H1 (cell line): ENCODE data around the gene LNPEP. TPM values are rescaled to one million over a fixed set of nuclear protein-coding genes. Genes with fewer than 3 reads are reported as not detected.

Experiments
- CTCF ChIA-PET: fragments of 300-600 bp; sonication (Branson Sonifier 250); formaldehyde crosslinking; loops from one replicate; lab custom pipeline; 2021; ENCODE audit not compliant: partially characterized antibody; lab: Charles Lee
- POLR2A ChIA-PET: fragments of 300-600 bp; sonication (Branson Sonifier 250); formaldehyde crosslinking; loops from one replicate; lab custom pipeline; 2021; ENCODE audit warnings: inconsistent platforms; ENCODE audit not compliant: partially characterized antibody; lab: Charles Lee
- DNase-seq, 2 experiments: peaks; one replicate each; pipeline versions ENCODE4 v3.0.0 to v3.0.0-alpha.2; 2010 to 2022; ENCODE audit warnings: low spot score in 2 of 2, low read depth in 1 of 2, mixed read lengths in 1 of 2
- FAIRE-seq: peaks from 2 replicates; lab custom pipeline; 2011; peaks lifted over from hg19 to GRCh38; lab: Jason Lieb, UNC
- H2AFZ ChIP-seq: 2 replicates; pipeline ENCODE4 v1.8.1; 2012; ENCODE audit warnings: low read length, inconsistent platforms
- H2AK5ac ChIP-seq: 2 replicates; pipeline ENCODE4 v1.6.1; 2013; ENCODE audit warnings: low read depth, low read length
- H2BK120ac ChIP-seq: replicated peaks from 2 replicates; pipeline ENCODE3; 2013; ENCODE audit warnings: low read depth, low read length, inconsistent platforms
- H2BK12ac ChIP-seq: 2 replicates; pipeline ENCODE4 v1.6.1; 2013; ENCODE audit warnings: low read depth, low read length
- H2BK15ac ChIP-seq: 2 replicates; pipeline ENCODE4 v1.6.1; 2013; ENCODE audit warnings: low read length
- H2BK20ac ChIP-seq: 2 replicates; pipeline ENCODE4 v1.6.1; 2013; ENCODE audit warnings: low read length
- H2BK5ac ChIP-seq: 2 replicates; pipeline ENCODE4 v1.6.1; 2013; ENCODE audit warnings: low read depth, low read length
- H3K14ac ChIP-seq: 2 replicates; pipeline ENCODE4 v1.6.1; 2013; ENCODE audit warnings: inconsistent platforms; ENCODE audit not compliant: insufficient read length
- H3K18ac ChIP-seq: 2 replicates; pipeline ENCODE4 v1.6.1; 2013; ENCODE audit warnings: low read length; ENCODE audit errors: extremely low read depth
- H3K23ac ChIP-seq: 2 replicates; pipeline ENCODE4 v1.6.1; 2013; ENCODE audit warnings: inconsistent platforms; ENCODE audit not compliant: insufficient read length
- H3K23me2 ChIP-seq: 2 replicates; pipeline ENCODE4 v1.6.1; 2013; ENCODE audit warnings: low read depth, low read length
- H3K27ac ChIP-seq: 2 replicates; pipeline ENCODE4 v1.6.1; 2011; ENCODE audit warnings: low read depth, low read length, inconsistent platforms
- H3K27me3 ChIP-seq, 4 experiments: replicated peaks in 1 of 4; 1 replicate in 1 of 4; 2 replicates in 3 of 4; pipeline versions ENCODE4 v1.6.1 to v1.8.1; 2011 to 2013; ENCODE audit warnings: low read length in 3 of 4, mild to moderate bottlenecking in 3 of 4, inconsistent platforms in 2 of 4, mixed read lengths in 2 of 4, moderate library complexity in 1 of 4; ENCODE audit not compliant: control insufficient read depth in 3 of 4, insufficient read depth in 3 of 4; ENCODE audit errors: extremely low read depth in 1 of 4
- H3K36me3 ChIP-seq, 4 experiments: 2 replicates each; pipeline versions ENCODE4 v1.6.1 to v1.8.1; 2011 to 2013; ENCODE audit warnings: mild to moderate bottlenecking in 4 of 4, low read length in 3 of 4, moderate library complexity in 2 of 4, control low read depth in 1 of 4, inconsistent platforms in 1 of 4; ENCODE audit not compliant: insufficient read depth in 4 of 4, control insufficient read depth in 2 of 4
- H3K4ac ChIP-seq: replicated peaks from 2 replicates; pipeline ENCODE3; 2013; ENCODE audit warnings: low read length, low read depth, mixed read lengths, inconsistent platforms; ENCODE audit not compliant: insufficient read length
- H3K4me1 ChIP-seq, 4 experiments: replicated peaks in 1 of 4; 1 replicate in 1 of 4; 2 replicates in 3 of 4; pipeline versions ENCODE4 v1.6.1 to v1.8.1; 2011 to 2013; ENCODE audit warnings: low read length in 3 of 4, inconsistent platforms in 2 of 4, mixed read lengths in 1 of 4; ENCODE audit not compliant: insufficient read depth in 4 of 4, control insufficient read depth in 3 of 4
- H3K4me2 ChIP-seq, 2 experiments: 2 replicates each; pipeline versions ENCODE4 v1.6.1 to v1.8.1; 2011 to 2013; ENCODE audit warnings: low read depth in 2 of 2, low read length in 2 of 2, control low read depth in 1 of 2, inconsistent platforms in 1 of 2, mild to moderate bottlenecking in 1 of 2; ENCODE audit not compliant: insufficient read depth in 1 of 2
- H3K4me3 ChIP-seq, 4 experiments: fragments of 200-600, 300-600 bp in 1 of 4; sonication (generic), shearing (Covaris generic), sonication (Bioruptor Twin) in 1 of 4; 2 replicates each; pipeline versions ENCODE4 v1.5.1 to v1.8.1; 2011 to 2016; ENCODE audit warnings: low read length in 4 of 4, low read depth in 3 of 4, control low read depth in 2 of 4, inconsistent platforms in 2 of 4, mild to moderate bottlenecking in 2 of 4, mixed read lengths in 1 of 4, moderate library complexity in 1 of 4; ENCODE audit not compliant: insufficient read depth in 2 of 4; ENCODE audit errors: extremely low read depth in 1 of 4
- H3K56ac ChIP-seq: replicated peaks from 2 replicates; pipeline ENCODE3; 2013; ENCODE audit warnings: low read depth, mild to moderate bottlenecking, mixed read lengths, low read length, inconsistent platforms; ENCODE audit not compliant: insufficient read length
- H3K79me1 ChIP-seq: 2 replicates; pipeline ENCODE4 v1.6.1; 2013; ENCODE audit warnings: low read depth, low read length, control low read depth
- H3K79me2 ChIP-seq, 2 experiments: 2 replicates each; pipeline versions ENCODE4 v1.6.1 to v1.8.1; 2012 to 2013; ENCODE audit warnings: low read length in 2 of 2, mild to moderate bottlenecking in 2 of 2, inconsistent platforms in 1 of 2; ENCODE audit not compliant: insufficient read depth in 2 of 2, control insufficient read depth in 1 of 2
- H3K9ac ChIP-seq, 4 experiments: replicated peaks in 1 of 4; 1 replicate in 1 of 4; 2 replicates in 3 of 4; pipeline versions ENCODE4 v1.6.1 to v1.8.1; 2011 to 2013; ENCODE audit warnings: low read depth in 3 of 4, low read length in 3 of 4, control low read depth in 2 of 4, mild to moderate bottlenecking in 2 of 4, moderate library complexity in 2 of 4, inconsistent platforms in 1 of 4; ENCODE audit errors: extremely low read depth in 1 of 4
- H3K9me3 ChIP-seq, 2 experiments: 2 replicates each; pipeline versions ENCODE4 v1.6.1 to v1.8.1; 2012 to 2013; ENCODE audit warnings: mild to moderate bottlenecking in 2 of 2, moderate library complexity in 2 of 2, control low read depth in 1 of 2, inconsistent platforms in 1 of 2, low read depth in 1 of 2, low read length in 1 of 2, mixed read lengths in 1 of 2; ENCODE audit not compliant: insufficient read depth in 2 of 2
- H4K20me1 ChIP-seq, 2 experiments: replicated peaks in 1 of 2; 2 replicates each; pipeline versions ENCODE3 to v1.8.1; 2011 to 2013; ENCODE audit warnings: inconsistent platforms in 2 of 2, low read length in 2 of 2, mild to moderate bottlenecking in 1 of 2; ENCODE audit not compliant: insufficient read depth in 2 of 2, control insufficient read depth in 1 of 2
- H4K5ac ChIP-seq: 2 replicates; pipeline ENCODE4 v1.6.1; 2013; ENCODE audit warnings: low read length, low read depth, mixed read lengths, inconsistent platforms; ENCODE audit not compliant: insufficient read length
- H4K8ac ChIP-seq: 2 replicates; pipeline ENCODE4 v1.8.0; 2013; ENCODE audit warnings: mild to moderate bottlenecking, moderate library complexity, low read length, inconsistent platforms; ENCODE audit not compliant: insufficient read depth; ENCODE audit errors: extremely low read depth
- H4K91ac ChIP-seq: replicated peaks from 2 replicates; pipeline ENCODE3; 2013; ENCODE audit warnings: low read length, mixed read lengths, inconsistent platforms; ENCODE audit not compliant: insufficient read length
- ATF2 ChIP-seq: IDR thresholded peaks from 2 replicates; pipeline ENCODE4 v1.6.1; 2012; ENCODE audit warnings: low read length, inconsistent platforms
- CHD2 ChIP-seq: IDR thresholded peaks from 2 replicates; pipeline ENCODE4 v1.6.1; 2012; ENCODE audit warnings: low read length, improper control_type of control experiment
- EGR1 ChIP-seq: IDR thresholded peaks from 2 replicates; pipeline ENCODE4 v1.6.1; 2011; ENCODE audit warnings: low read depth, low read length, borderline replicate concordance
- EP300 ChIP-seq, 2 experiments: IDR thresholded peaks; 1 replicate in 1 of 2; 2 replicates in 1 of 2; pipeline ENCODE4 v1.6.1; 2011 to 2012; ENCODE audit warnings: low read depth in 2 of 2, low read length in 2 of 2, mild to moderate bottlenecking in 2 of 2, borderline replicate concordance in 1 of 2, inconsistent platforms in 1 of 2, moderate library complexity in 1 of 2
- JUND ChIP-seq: IDR thresholded peaks from 2 replicates; pipeline ENCODE4 v1.6.1; 2011; ENCODE audit warnings: mild to moderate bottlenecking, improper control_type of control experiment, low read length
- NRF1 ChIP-seq: IDR thresholded peaks from 2 replicates; pipeline ENCODE4 v1.6.1; 2011; ENCODE audit warnings: mild to moderate bottlenecking, low read depth, low read length, improper control_type of control experiment
- RFX5 ChIP-seq: IDR thresholded peaks from 2 replicates; pipeline ENCODE4 v1.6.1; 2011; ENCODE audit warnings: low read depth, low read length, improper control_type of control experiment, borderline replicate concordance
- RNF2 ChIP-seq: fragments of 200-900, 300-1000 bp; sonication (generic); IDR thresholded peaks from 2 replicates; pipeline ENCODE4 v1.7.1; 2016; ENCODE audit warnings: borderline replicate concordance, low read depth, mild to moderate bottlenecking, antibody characterized with exemption, low read length; ENCODE audit not compliant: poor library complexity, severe bottlenecking; ENCODE audit errors: missing control alignments
- RXRA ChIP-seq: IDR thresholded peaks from 2 replicates; pipeline ENCODE4 v1.6.1; 2011; ENCODE audit warnings: low read depth, mild to moderate bottlenecking, low read length, moderate library complexity; ENCODE audit not compliant: insufficient read depth
- SP4 ChIP-seq: IDR thresholded peaks from 2 replicates; pipeline ENCODE4 v1.6.1; 2012; ENCODE audit warnings: low read length, inconsistent platforms
- TCF12 ChIP-seq: IDR thresholded peaks from 2 replicates; pipeline ENCODE4 v1.6.1; 2011; ENCODE audit warnings: low read depth, mild to moderate bottlenecking, low read length
- WGBS, 2 experiments: shearing (Covaris generic) in 1 of 2; methylation state at CpG; one replicate each; pipeline versions ENCODE4 v1.1.6 to v1.1.7; 2013 to 2015; ENCODE audit warnings: low lambda C conversion rate in 2 of 2, mixed read lengths in 2 of 2, inconsistent platforms in 1 of 2, low coverage in 1 of 2, missing lambda C conversion rate in 1 of 2; ENCODE audit not compliant: insufficient replicate concordance in 2 of 2, insufficient coverage in 1 of 2, insufficient read length in 1 of 2; ENCODE audit errors: extremely low coverage in 1 of 2, missing lambda C conversion rate in 1 of 2; 5-methylcytosine and 5-hydroxymethylcytosine counted together
- polyA plus RNA-seq, 7 experiments: library from polyadenylated mRNA; depleted of rRNA in 3 of 7; stranded (reverse) in 5 of 7; unstranded in 2 of 7; fragments of >200 nt in 5 of 7; fragments of 200-250 nt in 2 of 7; gene quantifications; 1 replicate in 5 of 7; 2 replicates in 1 of 7; 4 replicates in 1 of 7; pipeline versions ENCODE4 v1.2.1 to v1.2.3, GENCODE V29; 2011 to 2013; ENCODE audit warnings: missing spikeins in 2 of 7, mixed read lengths in 2 of 7
- total RNA-seq: library from RNA; stranded (reverse); fragmentation: NEBNext Ultra II Directional; extraction: Animal tissue kit (Norgen Biotek cat#: 25700); gene quantifications from 2 replicates; pipeline ENCODE4 v1.2.1, GENCODE V29; 2021

LNPEP gene
- total and polyA plus RNA-seq, 2 of the 8 experiments (the other 6 are each of a cell fraction or from before 2014, with no cell fraction given), result 1.8 to 4.5 TPM

- 98% methylated on average over 9 of the region's 22 CpGs; no CpG with 5 or more reads in 1 of the 2 experiments for WGBS, 2 experiments
- H3K9ac ChIP-seq, result no peak overlapping the region
- no peak overlapping the region for H2BK5ac ChIP-seq
- TF ChIP-seq EP300 (IDR thresholded peaks at IDR 0.05; ENCODE audit: borderline replicate concordance in 1 of 2, low read depth in 2 of 2, low read length in 2 of 2) (no peak), SP4 (no peak), EGR1 (no peak), ATF2 (no peak), TCF12 (no peak), RFX5 (no peak), JUND (no peak), RXRA (no peak), RNF2 (no peak), NRF1 (no peak), CHD2 (no peak)
Observed at GRCh38 chr5:97085459-97086181, 149.7 kb downstream of the LNPEP start.

More at GRCh38 chr5:97085459-97086181, 149.7 kb downstream of the LNPEP start:
- H3K36me3 ChIP-seq, result peaks cover 0 to 10% (median 0%) of the 10 kb centered on the region in 4 experiments; a peak in 1 of 8 replicates
- ChIA-PET CTCF (no interaction called here), POLR2A (no interaction called here)
- no peaks in the 10 kb centered on the region for H3K79me2 ChIP-seq
- H3K79me1 ChIP-seq, result no peaks in the 10 kb centered on the region
- no peak overlapping the region for H2BK20ac ChIP-seq
- no peaks in the 10 kb centered on the region for H3K27me3 ChIP-seq
- H2BK12ac ChIP-seq, result no peak overlapping the region
- no peak overlapping the region for H3K4me2 ChIP-seq
- H2AK5ac ChIP-seq, result no peak overlapping the region
- no peak overlapping the region for H4K8ac ChIP-seq
- no peak overlapping the region for H3K23ac ChIP-seq
- no peak for FAIRE-seq
- H2BK120ac ChIP-seq, result no peak overlapping the region
- no peak overlapping the region for H3K14ac ChIP-seq
- H4K91ac ChIP-seq, result no peak overlapping the region
- H3K23me2 ChIP-seq, result no peaks in the 10 kb centered on the region
- H3K18ac ChIP-seq, result no peak overlapping the region
- no peaks in the 10 kb centered on the region for H3K4me1 ChIP-seq
- no peaks in the 10 kb centered on the region for H4K20me1 ChIP-seq
- no peak for DNase-seq
- H3K4ac ChIP-seq, result no peak overlapping the region
- H3K9me3 ChIP-seq, result peaks cover 13 to 18% of the 10 kb centered on the region in 2 experiments
- no peak overlapping the region for H4K5ac ChIP-seq
- H3K56ac ChIP-seq, result no peak overlapping the region
- H2BK15ac ChIP-seq, result no peak overlapping the region
- H3K4me3 ChIP-seq, result no peak overlapping the region
- H3K27ac ChIP-seq, result no peak overlapping the region
- no peak overlapping the region for H2AFZ ChIP-seq
